HUES64 (cell line): ENCODE measurements around the gene XRN1.
"Not testable (repeated sequence)": the region's sequence is repeated elsewhere in the genome, so short reads cannot be mapped to it uniquely, and the experiment has no call there.

Experiments used
- H3K27ac ChIP-seq: 2 replicates; pipeline ENCODE4 v1.7.0; 2013; ENCODE audit warnings: low read depth, low read length, inconsistent platforms
- H3K27me3 ChIP-seq: 2 replicates; pipeline ENCODE4 v1.6.1; 2013; ENCODE audit warnings: mild to moderate bottlenecking, low read length; ENCODE audit not compliant: insufficient read depth
- H3K36me3 ChIP-seq: 2 replicates; pipeline ENCODE4 v1.6.1; 2013; ENCODE audit warnings: mild to moderate bottlenecking, low read length; ENCODE audit not compliant: insufficient read depth
- H3K4me1 ChIP-seq: 2 replicates; pipeline ENCODE4 v1.6.1; 2013; ENCODE audit warnings: mild to moderate bottlenecking, low read length, moderate library complexity; ENCODE audit not compliant: insufficient read depth
- H3K4me3 ChIP-seq: 2 replicates; pipeline ENCODE4 v1.5.1; 2013; ENCODE audit warnings: mild to moderate bottlenecking, low read length, moderate library complexity
- H3K9ac ChIP-seq: 2 replicates; pipeline ENCODE4 v1.6.1; 2013; ENCODE audit warnings: mild to moderate bottlenecking, low read depth, low read length
- H3K9me3 ChIP-seq: 2 replicates; pipeline ENCODE4 v1.6.1; 2013; ENCODE audit warnings: low read depth, low read length; ENCODE audit not compliant: insufficient read depth
- WGBS: fragments of 150-250, 120-280 bp; methylation state at CpG from one replicate; pipeline ENCODE4 v1.1.7; 2013; ENCODE audit warnings: missing lambda C conversion rate; 5-methylcytosine and 5-hydroxymethylcytosine counted together

The XRN1 gene

GRCh38 chr3:142369576-142369975 lies 78.3 kb downstream of the XRN1 start:
- WGBS, result over 99% methylated on average over 5 of the region's 6 CpGs
- H3K4me1 ChIP-seq, H3K27me3 ChIP-seq, H3K27ac ChIP-seq, H3K4me3 ChIP-seq, H3K9ac ChIP-seq, H3K9me3 ChIP-seq: not testable (repeated sequence)
- H3K36me3 ChIP-seq, result peaks cover 26% of the 10 kb centered on the region; the same call in 1 of the 2 replicates

- Histone ChIP-seq H3K4me3 (no peak overlapping the region), H3K27ac (no peak overlapping the region), H3K27me3 (no peaks in the 10 kb centered on the region), H3K9me3 (no peaks in the 10 kb centered on the region), H3K4me1 (no peaks in the 10 kb centered on the region), H3K9ac (no peak overlapping the region), H3K36me3 (peaks cover 36% of the 10 kb centered on the region)
- 82% methylated on average over 1 of the region's 1 CpG for WGBS
These were observed 81.4 kb downstream of the XRN1 start for GRCh38 chr3:142366434-142366833.

DNA sequence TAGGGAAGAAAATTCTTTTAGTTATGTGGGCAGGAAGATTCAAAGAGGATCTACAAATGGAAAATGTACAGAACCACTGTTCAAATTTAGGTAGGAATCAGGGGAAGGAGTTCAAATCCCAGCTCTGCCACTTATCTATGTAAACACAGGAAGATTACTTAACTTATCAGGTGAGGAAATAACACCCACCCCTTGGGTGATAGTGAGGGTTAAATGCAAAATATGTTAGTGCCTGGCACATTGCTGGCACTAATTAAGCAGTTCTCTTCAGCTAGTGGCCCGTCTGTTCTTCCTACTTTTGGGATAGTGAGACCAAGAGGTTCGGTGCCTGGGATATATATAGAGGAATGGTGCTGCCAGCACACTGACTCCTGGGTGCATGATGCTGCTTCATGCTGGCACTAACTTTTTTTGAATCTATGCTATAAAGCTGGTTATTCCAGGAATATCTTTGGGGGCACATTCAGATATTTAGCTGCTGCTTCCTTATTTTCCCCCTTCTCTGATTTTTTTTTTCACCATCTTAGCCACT lies 83.8 kb downstream of the XRN1 start:
- H3K27ac ChIP-seq, result no peak overlapping the region
- no peaks in the 10 kb centered on the region for H3K9me3 ChIP-seq
- WGBS, result 86% methylated on average over 2 of the region's 2 CpGs

GRCh38 chr3:142363433-142363832 lies 84.4 kb downstream of the XRN1 start:
- not testable (repeated sequence) for H3K4me3 ChIP-seq, H3K9ac ChIP-seq
- H3K36me3 ChIP-seq, result peaks cover 39% of the 10 kb centered on the region

More for the DNA sequence above, 83.8 kb downstream of the XRN1 start:
- Histone ChIP-seq H3K9ac (no peak overlapping the region), H3K36me3 (peaks cover 42% of the 10 kb centered on the region), H3K27me3 (no peaks in the 10 kb centered on the region), H3K4me1 (no peaks in the 10 kb centered on the region), H3K4me3 (no peak overlapping the region)

GRCh38 chr3:142359367-142359766 lies 88.5 kb downstream of the XRN1 start:
- H3K9me3 ChIP-seq, result no peaks in the 10 kb centered on the region
- H3K9ac ChIP-seq, result no peak overlapping the region
- H3K27me3 ChIP-seq, result no peaks in the 10 kb centered on the region
- 90% methylated on average over 1 of the region's 2 CpGs for WGBS
- H3K4me1 ChIP-seq, result no peaks in the 10 kb centered on the region
- no peak overlapping the region for H3K27ac ChIP-seq
- no peak overlapping the region for H3K4me3 ChIP-seq
- H3K36me3 ChIP-seq, result peaks cover 68% of the 10 kb centered on the region

More at GRCh38 chr3:142363433-142363832, 84.4 kb downstream of the XRN1 start:
- WGBS, result no CpG with 5 or more reads among the region's 2 CpGs
- not testable (repeated sequence) for H3K27me3 ChIP-seq, H3K4me1 ChIP-seq, H3K9me3 ChIP-seq, H3K27ac ChIP-seq

- H3K9me3 ChIP-seq, result no peaks in the 10 kb centered on the region
- H3K36me3 ChIP-seq, result peaks cover 67% of the 10 kb centered on the region
- H3K4me3 ChIP-seq, result no peak overlapping the region
- no peaks in the 10 kb centered on the region for H3K27me3 ChIP-seq
- 98% methylated on average over 3 of the region's 3 CpGs for WGBS
- H3K27ac ChIP-seq, result no peak overlapping the region
- no peaks in the 10 kb centered on the region for H3K4me1 ChIP-seq
- H3K9ac ChIP-seq, result no peak overlapping the region
These were observed 91.0 kb downstream of the XRN1 start for GRCh38 chr3:142356818-142357217.

DNA sequence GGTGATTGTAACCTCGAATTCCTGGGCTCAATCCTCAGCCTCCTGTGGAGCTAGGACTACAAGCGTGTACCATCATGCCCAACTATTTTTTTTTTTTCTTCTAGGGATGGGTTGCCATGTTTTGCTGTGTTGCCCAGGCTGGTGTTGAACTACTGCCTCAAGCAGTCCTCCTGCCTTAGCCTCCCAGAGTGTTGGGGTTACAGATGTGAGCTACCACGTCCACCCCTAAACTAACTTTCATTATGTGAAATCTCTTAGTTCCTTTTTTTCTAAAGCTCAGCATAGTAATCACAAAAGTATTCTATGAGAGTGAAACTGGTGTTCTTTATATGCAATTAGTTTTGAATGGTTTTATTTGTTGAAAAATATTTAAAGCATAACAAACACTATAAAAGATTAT lies 92.1 kb downstream of the XRN1 start:
- H3K4me3 ChIP-seq, result no peak overlapping the region
- H3K9me3 ChIP-seq, result no peaks in the 10 kb centered on the region
- H3K36me3 ChIP-seq, result peaks cover 59% of the 10 kb centered on the region
- H3K4me1 ChIP-seq, result no peaks in the 10 kb centered on the region
- no peak overlapping the region for H3K27ac ChIP-seq
- H3K9ac ChIP-seq, result no peak overlapping the region
- WGBS, result 100% methylated on average over 2 of the region's 3 CpGs
- H3K27me3 ChIP-seq, result no peaks in the 10 kb centered on the region

DNA sequence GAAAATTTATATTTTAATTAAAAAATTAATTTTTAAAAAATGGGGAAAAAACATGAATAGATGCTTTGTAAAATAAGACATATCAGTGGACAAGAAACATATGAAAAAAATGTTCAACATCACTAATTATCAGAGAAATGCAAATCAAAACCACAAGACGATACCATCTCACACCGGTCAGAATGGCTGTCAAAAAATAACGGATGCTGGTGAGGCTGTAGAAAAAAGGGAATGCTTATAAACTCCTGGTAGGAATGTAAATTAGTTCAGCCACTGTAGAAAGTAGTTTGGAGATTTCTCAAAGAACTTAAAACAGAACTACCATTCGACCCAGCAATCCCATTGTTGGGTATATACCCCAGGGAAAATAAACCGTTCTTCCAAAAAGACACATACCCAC lies 93.8 kb downstream of the XRN1 start:
- 97% methylated on average over 5 of the region's 5 CpGs for WGBS
- peaks cover 59% of the 10 kb centered on the region for H3K36me3 ChIP-seq

DNA sequence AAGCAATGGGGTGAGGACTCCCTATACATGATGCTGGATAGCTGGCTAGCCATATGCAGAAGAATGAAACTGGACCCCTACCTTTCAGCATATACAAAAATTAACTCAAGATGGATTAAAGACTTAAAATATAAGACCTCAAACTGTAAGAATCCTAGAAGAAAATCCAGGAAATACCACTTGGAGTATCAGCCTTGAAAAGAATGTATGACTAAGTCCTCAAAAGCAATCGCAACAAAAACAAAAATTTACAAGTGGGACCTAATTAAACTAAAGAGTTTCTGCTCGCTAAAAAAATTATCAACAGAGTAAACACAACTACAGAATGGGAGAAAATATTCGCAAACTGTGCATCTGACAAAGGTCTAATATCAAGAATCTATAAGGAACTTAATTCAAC lies 94.3 kb downstream of the XRN1 start:
- Histone ChIP-seq H3K4me1 (no peaks in the 10 kb centered on the region), H3K27me3 (no peaks in the 10 kb centered on the region), H3K9ac (no peak overlapping the region), H3K4me3 (no peak overlapping the region), H3K27ac (no peak overlapping the region), H3K36me3 (peaks cover 62% of the 10 kb centered on the region), H3K9me3 (no peaks in the 10 kb centered on the region)
- 96% methylated on average over 3 of the region's 3 CpGs for WGBS

More for the DNA sequence above, 93.8 kb downstream of the XRN1 start:
- Histone ChIP-seq H3K27ac (no peak overlapping the region), H3K9ac (no peak overlapping the region), H3K4me1 (no peaks in the 10 kb centered on the region), H3K4me3 (no peak overlapping the region), H3K27me3 (no peaks in the 10 kb centered on the region), H3K9me3 (no peaks in the 10 kb centered on the region)

DNA sequence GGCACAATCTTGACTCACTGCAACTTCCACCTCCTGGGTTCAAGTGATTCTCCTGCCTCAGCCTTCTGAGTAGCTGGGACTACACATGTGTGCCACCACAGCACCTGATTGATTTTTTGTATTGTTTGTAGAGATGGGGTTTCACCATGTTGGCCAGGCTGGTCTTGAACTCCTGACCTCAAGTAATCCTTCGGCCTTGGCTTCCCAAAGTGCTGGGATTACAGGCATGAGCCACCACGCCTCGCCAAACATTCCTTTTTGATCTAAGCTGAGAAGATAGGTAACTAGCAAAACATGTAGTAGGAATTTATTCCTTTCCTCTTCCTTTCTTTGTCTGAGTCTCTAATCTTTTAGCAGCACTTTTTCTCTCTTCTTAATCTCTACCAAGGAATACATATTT lies 95.1 kb downstream of the XRN1 start:
- H3K4me3 ChIP-seq, H3K27me3 ChIP-seq, H3K9ac ChIP-seq, H3K4me1 ChIP-seq, H3K27ac ChIP-seq, H3K9me3 ChIP-seq: not testable (repeated sequence)
- peaks cover 53% of the 10 kb centered on the region for H3K36me3 ChIP-seq
- 94% methylated on average over 3 of the region's 3 CpGs for WGBS

DNA sequence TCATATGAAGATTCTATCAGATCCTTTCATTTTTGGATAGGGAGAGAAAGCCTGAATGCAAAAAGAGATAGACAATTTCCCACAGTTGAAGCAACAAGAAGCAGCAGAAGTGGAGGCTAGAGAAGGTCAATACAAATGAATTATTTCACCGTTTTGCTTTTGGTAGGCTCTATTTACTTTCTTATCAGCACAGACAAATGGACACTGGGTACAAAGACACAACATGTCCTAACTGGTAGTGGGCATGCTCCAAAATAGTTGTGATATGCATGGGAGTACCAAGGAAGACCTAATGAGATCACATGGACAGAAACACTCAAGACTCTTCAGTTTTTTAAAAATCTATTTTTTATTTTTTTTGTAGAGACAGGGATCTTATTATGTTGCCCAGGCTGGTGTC lies 99.4 kb downstream of the XRN1 start:
- 100% methylated on average over 1 of the region's 1 CpG for WGBS
- Histone ChIP-seq H3K36me3 (peaks cover 29% of the 10 kb centered on the region; the same call in 1 of the 2 replicates), H3K4me3 (no peak overlapping the region), H3K4me1 (no peaks in the 10 kb centered on the region), H3K9ac (no peak overlapping the region), H3K27me3 (no peaks in the 10 kb centered on the region), H3K9me3 (no peaks in the 10 kb centered on the region), H3K27ac (no peak overlapping the region)

GRCh38 chr3:142337994-142338393 lies 109.8 kb downstream of the XRN1 start:
- 83% methylated on average over 3 of the region's 3 CpGs for WGBS
- Histone ChIP-seq H3K27ac (no peak overlapping the region), H3K4me1 (no peaks in the 10 kb centered on the region), H3K27me3 (no peaks in the 10 kb centered on the region), H3K9me3 (no peaks in the 10 kb centered on the region), H3K4me3 (no peak overlapping the region), H3K36me3 (peaks cover 13% of the 10 kb centered on the region), H3K9ac (no peak overlapping the region)
